CD4-positive, alpha-beta T cell (primary cell): ENCODE measurements around the gene ZSCAN23. TPM values are rescaled to one million over a fixed set of nuclear protein-coding genes. Genes with fewer than 3 reads are reported as not detected.
"Not testable (repeated sequence)": the region's sequence is repeated elsewhere in the genome, so short reads cannot be mapped to it uniquely, and the experiment has no call there.

Source experiments
- ATAC-seq: fragments of 200-7000 bp; cut with Tn5 transposase; one replicate; pipeline ENCODE4 v1.10.0; 2022; ENCODE audit warnings: mild to moderate bottlenecking; ENCODE audit not compliant: poor library complexity
- CTCF ChIA-PET: fragments of 350-600 bp; sonication (Branson Sonifier 250); formaldehyde crosslinking; loops from one replicate; lab custom pipeline; 2021; ENCODE audit warnings: antibody characterized with exemption, inconsistent platforms; lab: Charles Lee
- POLR2A ChIA-PET: fragments of 350-600 bp; sonication (Branson Sonifier 250); formaldehyde crosslinking; loops from one replicate; lab custom pipeline; 2021; ENCODE audit warnings: antibody characterized with exemption, inconsistent platforms; lab: Charles Lee
- DNase-seq, 14 experiments: peaks; one replicate each; pipeline ENCODE4 v3.0.0-alpha.2; 2013 to 2020; ENCODE audit warnings: mixed read lengths in 2 of 14
- H3K27ac ChIP-seq, 2 donors: one replicate each; pipeline versions ENCODE4 v1.5.1 to v1.7.0; 2013; ENCODE audit warnings: low read length in 2 of 2, low read depth in 1 of 2, mild to moderate bottlenecking in 1 of 2
- H3K27me3 ChIP-seq, 2 experiments: 1 replicate in 1 of 2; 2 replicates in 1 of 2; pipeline versions ENCODE4 v1.6.1 to v1.7.0; 2013; ENCODE audit warnings: low read length in 2 of 2, control low read depth in 1 of 2, mild to moderate bottlenecking in 1 of 2, moderate library complexity in 1 of 2; ENCODE audit not compliant: insufficient read depth in 2 of 2, control insufficient read depth in 1 of 2
- H3K36me3 ChIP-seq: one replicate; pipeline ENCODE4 v1.6.1; 2013; ENCODE audit warnings: low read length, control low read depth; ENCODE audit not compliant: insufficient read depth
- H3K4me1 ChIP-seq: one replicate; pipeline ENCODE4 v1.6.1; 2013; ENCODE audit warnings: low read length, control low read depth; ENCODE audit not compliant: insufficient read depth
- H3K4me3 ChIP-seq: one replicate; pipeline ENCODE4 v1.5.1; 2013; ENCODE audit warnings: mild to moderate bottlenecking, low read length, moderate library complexity
- H3K9me3 ChIP-seq, 2 experiments: 1 replicate in 1 of 2; 2 replicates in 1 of 2; pipeline versions ENCODE4 v1.6.1 to v1.7.0; 2013; ENCODE audit warnings: low read length in 2 of 2, mild to moderate bottlenecking in 2 of 2, control low read depth in 1 of 2, moderate library complexity in 1 of 2; ENCODE audit not compliant: control insufficient read depth in 1 of 2, insufficient read depth in 1 of 2
- H3K27ac Mint-ChIP-seq: one replicate; pipeline ENCODE4 v1.8.0; 2020; ENCODE audit warnings: mixed read lengths
- H3K27me3 Mint-ChIP-seq: one replicate; pipeline ENCODE4 v1.8.0; 2021; ENCODE audit warnings: mixed read lengths
- H3K36me3 Mint-ChIP-seq: one replicate; pipeline ENCODE4 v1.8.0; 2021; ENCODE audit warnings: low read depth, mixed read lengths
- H3K4me1 Mint-ChIP-seq: one replicate; pipeline ENCODE4 v1.8.0; 2021; ENCODE audit warnings: low read depth, mixed read lengths
- H3K4me3 Mint-ChIP-seq: one replicate; pipeline ENCODE4 v1.8.0; 2020; ENCODE audit warnings: mild to moderate bottlenecking, mixed read lengths
- H3K9me3 Mint-ChIP-seq: one replicate; pipeline ENCODE4 v1.8.0; 2020; ENCODE audit warnings: mixed read lengths
- CTCF ChIP-seq: fragments of 200-600 bp; IDR thresholded peaks from one replicate; pipeline ENCODE4 v1.8.0; 2022; ENCODE audit warnings: antibody characterized with exemption, mild to moderate bottlenecking
- intact Hi-C, 2 experiments: fragments of 100-400 bp; cut with DNase I in 1 of 2; cut with micrococcal nuclease in 1 of 2; formaldehyde crosslinking; loops; one replicate each; pipeline versions ENCODE4 v1.15.1 to v1.9.0; 2023 to 2025; cut with DNase I, micrococcal nuclease
- total RNA-seq, 174 experiments: library from RNA in 2 of 174; stranded (reverse) in 2 of 174; gene quantifications; one replicate each; pipeline ENCODE4 v1.2.3 and lab custom pipeline; 2021 to 2026

ZSCAN23 gene
- total RNA-seq, 2 experiments from 2014 or later, result 0.19 to 0.78 TPM

GRCh38 chr6:28408076-28408802 lies 35.1 kb downstream of the ZSCAN23 start:
- Histone ChIP-seq H3K4me1 (no peaks in the 10 kb centered on the region), H3K9me3 (no peaks in the 10 kb centered on the region), H3K27ac (no peak overlapping the region), H3K27me3 (peaks cover 7 to 13% of the 10 kb centered on the region in 2 experiments), H3K4me3 (no peak overlapping the region), H3K36me3 (no peaks in the 10 kb centered on the region)
- Mint-ChIP-seq H3K27ac (no peak overlapping the region), H3K9me3 (peaks cover 4% of the 10 kb centered on the region), H3K4me3 (no peak overlapping the region), H3K4me1 (no peaks in the 10 kb centered on the region), H3K27me3 (peaks cover 57% of the 10 kb centered on the region), H3K36me3 (no peaks in the 10 kb centered on the region)
- intact Hi-C loops, result no loop called here
- DNase-seq (no peak), ATAC-seq (no peak)
- ChIA-PET POLR2A (no interaction called here), CTCF (no interaction called here)
- TF ChIP-seq CTCF, result no peak

GRCh38 chr6:28407401-28407800 lies 35.9 kb downstream of the ZSCAN23 start:
- DNase-seq (no peak), ATAC-seq (no peak)
- Mint-ChIP-seq H3K9me3 (peaks cover 4% of the 10 kb centered on the region), H3K4me1 (no peaks in the 10 kb centered on the region), H3K4me3 (no peak overlapping the region), H3K36me3 (no peaks in the 10 kb centered on the region), H3K27ac (no peak overlapping the region), H3K27me3 (peaks cover 65% of the 10 kb centered on the region)
- intact Hi-C loops, result no loop called here
- CTCF ChIA-PET, result no interaction called here
- Histone ChIP-seq H3K9me3 (no peaks in the 10 kb centered on the region), H3K4me3 (no peak overlapping the region), H3K4me1 (no peaks in the 10 kb centered on the region), H3K27me3 (peaks cover 4 to 7% of the 10 kb centered on the region in 2 experiments), H3K27ac (no peak overlapping the region), H3K36me3 (no peaks in the 10 kb centered on the region)
- POLR2A ChIA-PET, result no interaction called here
- no peak for TF ChIP-seq CTCF

- H3K27ac ChIP-seq, CTCF ChIA-PET, POLR2A ChIA-PET, H3K36me3 ChIP-seq, H3K4me1 ChIP-seq, H3K27me3 ChIP-seq, DNase-seq, H3K9me3 ChIP-seq, ATAC-seq, H3K9me3 Mint-ChIP-seq, H3K4me3 Mint-ChIP-seq, H3K27ac Mint-ChIP-seq, H3K4me3 ChIP-seq: not testable (repeated sequence)
- Mint-ChIP-seq H3K27me3 (peaks cover 62% of the 10 kb centered on the region), H3K4me1 (peaks cover 16% of the 10 kb centered on the region), H3K36me3 (peaks cover 12% of the 10 kb centered on the region)
- intact Hi-C loops, result loop anchor here (5.0 kb wide), 2 partner anchors 138 to 152 kb away; partner anchors contain the start of gene ZKSCAN4 (in 1 of the 2)
Observed at GRCh38 chr6:28403923-28404322, 39.4 kb downstream of the ZSCAN23 start.
